ENCODE data around the gene ARID1B. TPM values are rescaled to one million over a fixed set of nuclear protein-coding genes. Genes with fewer than 3 reads are reported as not detected.
A peak's percentile ranks its signal among the peaks of the same experiment; 100 is the strongest.

The ARID1B gene
- total and polyA plus RNA-seq, 9 of the 15 experiments (the other 6 are each of a cell fraction or from before 2014, with no cell fraction given) = 12.5 to 50.5 (median 25.8) TPM

DNA sequence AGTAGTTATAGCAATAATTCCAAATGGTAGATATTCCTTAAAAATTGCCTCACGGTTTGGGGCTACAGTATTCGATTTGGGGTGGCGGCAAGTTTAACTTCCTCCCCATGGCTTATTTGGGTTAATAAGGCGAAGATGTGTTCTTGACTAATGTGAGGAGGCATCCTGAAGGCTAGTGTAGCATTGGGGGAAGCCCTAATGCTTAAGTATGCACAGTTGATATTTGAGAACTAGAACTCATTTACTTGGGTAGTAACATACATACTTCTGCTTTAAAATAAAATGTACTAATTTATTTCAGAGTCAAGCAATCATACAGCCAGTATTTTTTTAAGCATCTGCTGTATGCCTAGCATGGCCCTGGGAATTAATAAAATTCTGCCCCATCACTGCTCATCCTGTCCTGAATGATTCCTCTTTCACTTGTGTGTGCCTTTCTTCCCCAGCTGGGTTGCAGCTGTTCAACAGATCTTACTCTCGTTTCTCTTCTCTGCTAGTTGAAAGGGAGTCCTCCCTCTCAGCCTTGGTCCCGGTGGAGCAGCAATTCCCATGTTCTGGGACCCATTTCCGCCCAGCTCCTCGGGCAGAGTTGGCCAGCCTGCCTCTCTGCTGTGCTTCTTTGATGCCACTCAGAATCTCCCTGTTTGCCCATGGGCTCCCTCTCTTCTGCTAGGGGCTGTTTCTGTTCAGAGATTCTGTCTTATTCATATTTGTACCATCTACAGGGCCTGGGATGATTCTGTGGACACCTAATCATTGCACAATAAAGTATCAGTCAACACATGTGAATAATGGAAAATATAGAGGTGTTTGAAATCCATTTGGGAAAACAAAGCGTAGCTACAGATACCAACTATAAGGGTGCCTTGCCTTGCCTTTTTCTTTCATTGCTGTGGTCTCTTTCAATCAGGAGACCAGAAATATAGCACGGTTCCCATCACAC, 104.8 kb downstream of the ARID1B start:
- Histone ChIP-seq H3K9ac (ENCODE audit: insufficient read depth in 1 of 2, low read depth in 2 of 2, low read length in 2 of 2) (peak overlapping the region in 1 of 2 experiments; percentile 43; a peak in 1 of 4 replicates), H4K20me1 (replicated peaks; ENCODE audit: control insufficient read depth, insufficient read depth, low read length) (peaks cover 19% of the 10 kb centered on the region; the same call in 1 of the 2 replicates), H3K79me2 (ENCODE audit: control insufficient read depth, insufficient read depth, low read length) (peaks cover 88% of the 10 kb centered on the region), H3K27ac (ENCODE audit: extremely low read depth, low read depth, low read length) (no peak overlapping the region), H2AFZ (ENCODE audit: low read depth, low read length) (no peak overlapping the region), H3K9me3 (replicated peaks; ENCODE audit: control insufficient read depth, insufficient read depth, low read depth, low read length) (no peaks in the 10 kb centered on the region), H3K4me1 (replicated peaks in 1 of 2; ENCODE audit: control insufficient read depth in 2 of 2, insufficient read depth in 2 of 2, low read length in 2 of 2) (peaks cover 5 to 9% of the 10 kb centered on the region in 2 experiments; a peak in 2 of 5 replicates), H3K9me1 (ENCODE audit: control insufficient read depth, insufficient read depth, low read length) (no peaks in the 10 kb centered on the region), H3K4me3 (no peak overlapping the region), H3K36me3 (ENCODE audit: control insufficient read depth, insufficient read depth, low read length) (no peaks in the 10 kb centered on the region), H3K27me3 (ENCODE audit: control insufficient read depth in 2 of 2, insufficient read depth in 2 of 2, low read length in 2 of 2) (no peaks in the 10 kb centered on the region), H3K4me2 (ENCODE audit: insufficient read depth, low read length) (no peak overlapping the region)
- BruUV-seq (replicated peaks) = no TSS peak
- POLR2A ChIA-PET = interaction anchor here (1.2 kb wide), 1 partner anchor 43 kb away, joined by 3 read pairs; no protein-coding TSS in a partner anchor
- peak; percentile 63 for TF ChIP-seq CEBPB (tag; IDR thresholded peaks at IDR 0.05)
- no peak for TF ChIP-seq SP1 (CRISPR knock-in tag; IDR thresholded peaks at IDR 0.05)
- WGBS (ENCODE audit: insufficient coverage, low coverage, missing lambda C conversion rate) = 80% methylated on average over 10 of the region's 10 CpGs
- intact Hi-C loops (cut with micrococcal nuclease) (loop anchor here (5.0 to 10.0 kb wide), 2 partner anchors 100 to 197 kb away; no protein-coding TSS in a partner anchor), in situ Hi-C loops (cut with MboI) (no loop called here)
- CTCF ChIA-PET (ENCODE audit: low intra/inter-chr PET ratio) = no interaction called here
- FAIRE-seq (no peak), ATAC-seq (no peak), DNase-seq (ENCODE audit: extremely low read depth in 1 of 4, low spot score in 3 of 4) (no peak)
